ENCODE results near the gene NGB. TPM values are rescaled to one million over a fixed set of nuclear protein-coding genes. Genes with fewer than 3 reads are reported as not detected.

The NGB gene
- total and polyA plus RNA-seq, 9 of the 15 experiments (the other 6 are each of a cell fraction or from before 2014, with no cell fraction given), result not detected

GRCh38 chr14:77320238-77320935, 49.4 kb upstream of the NGB start, which contains the start of gene POMT2 (continued):
- TF ChIP-seq HMGXB4 (CRISPR knock-in tag; IDR thresholded peaks at IDR 0.05) (no peak; the same call in 1 of the 2 replicates), MCM3 (IDR thresholded peaks at IDR 0.05) (no peak), POLR2A (conservative IDR thresholded peaks at IDR 0.05) (peak; percentile 52; the same call in 1 of the 2 replicates), E2F5 (CRISPR knock-in tag; IDR thresholded peaks at IDR 0.05) (no peak), PHB (CRISPR knock-in tag; IDR thresholded peaks at IDR 0.05) (no peak), CSDE1 (IDR thresholded peaks at IDR 0.05) (peak in 1 of 2 experiments; percentile 79; a peak in 2 of 4 replicates), ZNF431 (CRISPR knock-in tag; IDR thresholded peaks at IDR 0.05) (no peak), ARNT (IDR thresholded peaks at IDR 0.05) (no peak), NFATC3 (IDR thresholded peaks at IDR 0.05) (no peak), BRCA1 (IDR thresholded peaks at IDR 0.05) (no peak), BRCA1 (CRISPR knock-in tag; IDR thresholded peaks at IDR 0.05) (no peak), VEZF1 (CRISPR knock-in tag; IDR thresholded peaks at IDR 0.05) (peak; percentile 98), KLF13 (tag; IDR thresholded peaks at IDR 0.05; ENCODE audit: borderline replicate concordance, low read depth) (0 out of 2 replicates have a peak, but pooled peaks have one; percentile 24), GATAD2B (IDR thresholded peaks at IDR 0.05; ENCODE audit: borderline replicate concordance) (peak; percentile 61; the same call in 1 of the 2 replicates), ZFPM2 (CRISPR knock-in tag; IDR thresholded peaks at IDR 0.05) (no peak)
